Esophagus muscularis mucosa (tissue), 4 donors: ENCODE results near the gene RCC1. TPM values are rescaled to one million over a fixed set of nuclear protein-coding genes. Genes with fewer than 3 reads are reported as not detected.
"Not testable (repeated sequence)": the region's sequence is repeated elsewhere in the genome, so short reads cannot be mapped to it uniquely, and the experiment has no call there.

Experiments used
- DNase-seq: peaks from one replicate; pipeline ENCODE4 v3.0.0-alpha.2; 2017; ENCODE audit errors: extremely low spot score
- H3K27ac ChIP-seq, 4 donors: fragments of 200-600 bp; sonication (generic); replicated peaks in 1 of 4; 1 replicate in 3 of 4; 2 replicates in 1 of 4; pipeline ENCODE4 v1.5.1; 2016 to 2019; ENCODE audit warnings: mild to moderate bottlenecking in 1 of 4
- H3K27me3 ChIP-seq, 4 donors: fragments of 200-600 bp; sonication (generic); one replicate each; pipeline versions ENCODE4 v1.5.1 to v1.6.0; 2016 to 2019
- H3K36me3 ChIP-seq, 4 donors: fragments of 200-600 bp; sonication (generic); one replicate each; pipeline ENCODE4 v1.5.1; 2016 to 2019
- H3K4me1 ChIP-seq, 4 donors: fragments of 200-600 bp; sonication (generic); one replicate each; pipeline ENCODE4 v1.5.1; 2016 to 2019
- H3K4me3 ChIP-seq, 4 donors: fragments of 200-600 bp; sonication (generic); 1 replicate in 2 of 4; 2 replicates in 2 of 4; pipeline ENCODE4 v1.5.1; 2016 to 2019; ENCODE audit warnings: mild to moderate bottlenecking in 4 of 4, moderate library complexity in 1 of 4
- H3K9me3 ChIP-seq, 4 donors: fragments of 200-600 bp; sonication (generic); 1 replicate in 3 of 4; 2 replicates in 1 of 4; pipeline ENCODE4 v1.5.1; 2016 to 2019
- EP300 ChIP-seq: sonication (generic); formaldehyde crosslinking; IDR thresholded peaks from one replicate; pipeline ENCODE4 v1.6.1; 2017; ENCODE audit warnings: antibody characterized with exemption
- POLR2A ChIP-seq: fragments of 450-650 bp; IDR thresholded peaks from one replicate; pipeline ENCODE4 v1.6.1; 2017; ENCODE audit warnings: antibody characterized with exemption, moderate library complexity, mild to moderate bottlenecking, low read depth
- POLR2AphosphoS5 ChIP-seq, 2 donors: sonication (generic); formaldehyde crosslinking; IDR thresholded peaks; one replicate each; pipeline ENCODE4 v1.6.1; 2017; ENCODE audit warnings: antibody characterized with exemption in 2 of 2
- WGBS: methylation state at CpG from one replicate; pipeline ENCODE4 v1.1.5; 2018; 5-methylcytosine and 5-hydroxymethylcytosine counted together
- intact Hi-C: fragments of 100-400 bp; cut with DNase I; formaldehyde crosslinking; loops from one replicate; pipeline ENCODE4 v1.15.1; 2023
- total RNA-seq, 4 donors: library from RNA; depleted of rRNA; stranded (reverse); fragments of >200 nt; gene quantifications; one replicate each; pipeline versions ENCODE4 v1.1.0 to v1.2.1, GENCODE V29; 2016
- TF ChIP-seq, protein P1 (sequence below), 3 experiments: fragments of 200-600 bp in 2 of 3; fragments of 450-650 bp in 1 of 3; sonication (generic) in 2 of 3; IDR thresholded peaks; one replicate each; pipeline ENCODE4 v1.5.1; 2017 to 2019; ENCODE audit warnings: antibody characterized with exemption in 3 of 3, mild to moderate bottlenecking in 2 of 3, moderate library complexity in 1 of 3

RCC1 gene
- total RNA-seq, 4 donors from 2014 or later, result 8.3 to 17.1 (median 11.3) TPM

DNA sequence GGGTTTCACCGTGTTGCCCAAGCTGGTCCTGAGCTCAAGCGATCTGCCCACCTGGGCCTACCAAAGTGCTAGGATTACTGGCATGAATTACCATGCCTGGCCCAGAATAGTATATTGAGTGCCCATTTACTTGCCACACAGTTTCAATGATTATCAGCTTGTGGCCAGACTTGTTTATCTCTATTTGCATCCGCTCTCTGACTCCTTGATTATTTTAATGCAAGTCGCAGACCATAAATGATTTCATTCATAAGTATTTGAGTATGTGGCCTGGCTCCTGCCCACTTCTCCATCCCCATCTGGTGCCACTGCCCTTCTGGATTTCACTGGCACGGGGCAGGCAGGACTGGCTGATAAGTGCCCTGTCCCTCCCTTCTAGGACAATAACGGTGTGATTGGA is 28.8 kb downstream of the RCC1 start:
- Histone ChIP-seq H3K4me1 (no peaks in the 10 kb centered on the region), H3K27me3 (no peaks in the 10 kb centered on the region), H3K4me3 (no peak overlapping the region), H3K9me3 (no peaks in the 10 kb centered on the region), H3K27ac (no peak overlapping the region), H3K36me3 (peaks cover 4 to 59% (median 37%) of the 10 kb centered on the region in 4 donors)
- 94% methylated on average over 6 of the region's 6 CpGs for WGBS
- TF ChIP-seq POLR2A (no peak), POLR2AphosphoS5 (IDR thresholded peaks at IDR 0.05) (no peak), EP300 (no peak)
- TF ChIP-seq, protein P1, sequence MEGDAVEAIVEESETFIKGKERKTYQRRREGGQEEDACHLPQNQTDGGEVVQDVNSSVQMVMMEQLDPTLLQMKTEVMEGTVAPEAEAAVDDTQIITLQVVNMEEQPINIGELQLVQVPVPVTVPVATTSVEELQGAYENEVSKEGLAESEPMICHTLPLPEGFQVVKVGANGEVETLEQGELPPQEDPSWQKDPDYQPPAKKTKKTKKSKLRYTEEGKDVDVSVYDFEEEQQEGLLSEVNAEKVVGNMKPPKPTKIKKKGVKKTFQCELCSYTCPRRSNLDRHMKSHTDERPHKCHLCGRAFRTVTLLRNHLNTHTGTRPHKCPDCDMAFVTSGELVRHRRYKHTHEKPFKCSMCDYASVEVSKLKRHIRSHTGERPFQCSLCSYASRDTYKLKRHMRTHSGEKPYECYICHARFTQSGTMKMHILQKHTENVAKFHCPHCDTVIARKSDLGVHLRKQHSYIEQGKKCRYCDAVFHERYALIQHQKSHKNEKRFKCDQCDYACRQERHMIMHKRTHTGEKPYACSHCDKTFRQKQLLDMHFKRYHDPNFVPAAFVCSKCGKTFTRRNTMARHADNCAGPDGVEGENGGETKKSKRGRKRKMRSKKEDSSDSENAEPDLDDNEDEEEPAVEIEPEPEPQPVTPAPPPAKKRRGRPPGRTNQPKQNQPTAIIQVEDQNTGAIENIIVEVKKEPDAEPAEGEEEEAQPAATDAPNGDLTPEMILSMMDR (IDR thresholded peaks at IDR 0.05), result no peak
- no peak for DNase-seq
- intact Hi-C loops, result no loop called here

GRCh38 chr1:28535180-28535579 is 29.3 kb downstream of the RCC1 start:
- Histone ChIP-seq H3K9me3 (no peaks in the 10 kb centered on the region), H3K4me1 (no peaks in the 10 kb centered on the region), H3K27ac (no peak overlapping the region), H3K4me3 (no peak overlapping the region), H3K27me3 (no peaks in the 10 kb centered on the region), H3K36me3 (peaks cover 4 to 58% (median 37%) of the 10 kb centered on the region in 4 donors)
- intact Hi-C loops, result no loop called here
- 100% methylated on average over 2 of the region's 6 CpGs for WGBS
- DNase-seq, result no peak
- TF ChIP-seq, protein P1 (IDR thresholded peaks at IDR 0.05), result no peak
- TF ChIP-seq POLR2AphosphoS5 (IDR thresholded peaks at IDR 0.05) (no peak), EP300 (no peak), POLR2A (no peak)

GRCh38 chr1:28537457-28538199 is 31.8 kb downstream of the RCC1 start:
- 90% methylated on average over 5 of the region's 8 CpGs for WGBS
- no peaks in the 10 kb centered on the region for H3K4me1 ChIP-seq
- intact Hi-C loops, result no loop called here
- no peak overlapping the region for H3K27ac ChIP-seq
- no peak overlapping the region for H3K4me3 ChIP-seq
- H3K27me3 ChIP-seq, result no peaks in the 10 kb centered on the region
- H3K36me3 ChIP-seq, result peaks cover 4 to 41% (median 32%) of the 10 kb centered on the region in 4 donors
- no peaks in the 10 kb centered on the region for H3K9me3 ChIP-seq
- no peak for TF ChIP-seq POLR2AphosphoS5 (IDR thresholded peaks at IDR 0.05)
- no peak for TF ChIP-seq EP300
- no peak for TF ChIP-seq POLR2A
- TF ChIP-seq, protein P1 (IDR thresholded peaks at IDR 0.05), result no peak
- no peak for DNase-seq

GRCh38 chr1:28538286-28538685 is 32.4 kb downstream of the RCC1 start:
- TF ChIP-seq, protein P1 (IDR thresholded peaks at IDR 0.05), result no peak
- TF ChIP-seq POLR2A (no peak), EP300 (no peak), POLR2AphosphoS5 (IDR thresholded peaks at IDR 0.05) (no peak)
- no peaks in the 10 kb centered on the region for H3K9me3 ChIP-seq
- intact Hi-C loops, result no loop called here
- H3K27ac ChIP-seq, result no peak overlapping the region
- 80% methylated on average over 5 of the region's 6 CpGs for WGBS
- DNase-seq, result no peak
- peaks cover 4 to 41% (median 32%) of the 10 kb centered on the region in 4 donors for H3K36me3 ChIP-seq
- H3K27me3 ChIP-seq, result no peaks in the 10 kb centered on the region
- no peak overlapping the region for H3K4me3 ChIP-seq
- no peaks in the 10 kb centered on the region for H3K4me1 ChIP-seq

DNA sequence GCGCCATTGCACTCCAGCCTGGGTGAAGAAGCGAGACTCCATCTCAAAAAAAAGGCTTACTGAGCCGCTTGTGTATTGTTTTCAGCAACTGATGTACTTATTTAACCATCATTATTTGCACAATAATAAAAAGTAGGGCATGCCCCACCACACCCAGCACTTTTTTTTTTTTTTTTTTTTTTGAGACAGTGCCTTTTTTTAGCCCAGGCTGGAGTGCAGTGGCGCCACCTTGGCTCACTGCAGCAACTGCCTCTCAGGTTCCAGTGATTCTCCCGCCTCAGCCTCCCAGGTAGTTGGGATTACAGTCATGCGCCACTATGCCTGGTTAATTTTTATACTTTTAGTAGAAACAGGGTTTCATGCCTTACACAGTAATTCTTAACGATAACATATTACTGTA is 34.8 kb downstream of the RCC1 start:
- intact Hi-C loops, result no loop called here
- no peak for DNase-seq
- no peak overlapping the region for H3K27ac ChIP-seq
- H3K4me3 ChIP-seq, result no peak overlapping the region
- no peaks in the 10 kb centered on the region for H3K4me1 ChIP-seq
- WGBS, result 90% methylated on average over 7 of the region's 7 CpGs
- no peaks in the 10 kb centered on the region for H3K27me3 ChIP-seq
- peaks cover 2 to 30% (median 22%) of the 10 kb centered on the region in 4 donors for H3K36me3 ChIP-seq
- no peaks in the 10 kb centered on the region for H3K9me3 ChIP-seq
- TF ChIP-seq, protein P1 (IDR thresholded peaks at IDR 0.05), result no peak
- TF ChIP-seq POLR2AphosphoS5 (IDR thresholded peaks at IDR 0.05) (no peak), POLR2A (no peak), EP300 (no peak)

DNA sequence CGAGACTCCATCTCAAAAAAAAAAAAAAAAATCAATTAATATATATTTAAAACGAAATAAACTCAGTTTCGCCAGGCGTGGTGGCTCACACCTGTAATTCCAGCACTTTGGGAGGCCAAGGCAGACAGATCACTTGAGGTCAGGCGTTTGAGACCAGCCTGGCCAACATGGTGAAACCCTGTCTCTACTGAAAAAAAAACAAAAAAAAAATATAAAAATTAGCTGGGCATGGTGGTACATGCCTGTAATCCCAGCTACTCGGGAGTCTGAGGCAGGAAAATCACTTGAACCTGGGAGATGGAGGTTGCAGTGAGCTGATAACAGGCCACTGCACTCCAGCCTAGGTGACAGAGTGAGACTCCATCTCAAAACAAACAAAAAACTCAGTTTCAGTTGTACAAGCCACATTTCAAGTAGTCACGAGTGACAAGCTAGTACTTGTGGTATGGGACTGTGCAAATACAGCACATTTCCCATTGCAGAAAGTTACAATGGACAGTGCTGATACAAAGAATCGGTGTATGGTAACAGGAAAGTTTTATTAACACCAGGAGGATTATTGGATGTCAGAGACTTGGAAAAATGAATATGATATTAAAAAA is 35.7 kb downstream of the RCC1 start:
- WGBS, result 92% methylated on average over 8 of the region's 8 CpGs
- H3K27ac ChIP-seq, H3K27me3 ChIP-seq, H3K4me1 ChIP-seq, H3K4me3 ChIP-seq, intact Hi-C loops, H3K9me3 ChIP-seq, DNase-seq: not testable (repeated sequence)
- H3K36me3 ChIP-seq, result peaks cover 0 to 22% (median 14%) of the 10 kb centered on the region in 4 donors
